SU-DHL-6 (cell line): ENCODE results near the gene TCF4.

ENCODE experiments used
- EZH2phosphoT487 ChIP-seq: fragments of 200-600 bp; sonication (generic), shearing (Covaris generic); conservative IDR thresholded peaks from 2 replicates; pipeline ENCODE4 v1.6.1; 2018; ENCODE audit warnings: mild to moderate bottlenecking, antibody characterized with exemption, low read length, moderate library complexity, mixed read lengths
- TF ChIP-seq, protein P1 (sequence below): fragments of 200-600 bp; sonication (generic); IDR thresholded peaks from one replicate; pipeline ENCODE4 v1.5.1; 2017; ENCODE audit warnings: antibody characterized with exemption, mild to moderate bottlenecking, low read length, moderate library complexity; ENCODE audit not compliant: insufficient read depth, poor library complexity, severe bottlenecking

DNA sequence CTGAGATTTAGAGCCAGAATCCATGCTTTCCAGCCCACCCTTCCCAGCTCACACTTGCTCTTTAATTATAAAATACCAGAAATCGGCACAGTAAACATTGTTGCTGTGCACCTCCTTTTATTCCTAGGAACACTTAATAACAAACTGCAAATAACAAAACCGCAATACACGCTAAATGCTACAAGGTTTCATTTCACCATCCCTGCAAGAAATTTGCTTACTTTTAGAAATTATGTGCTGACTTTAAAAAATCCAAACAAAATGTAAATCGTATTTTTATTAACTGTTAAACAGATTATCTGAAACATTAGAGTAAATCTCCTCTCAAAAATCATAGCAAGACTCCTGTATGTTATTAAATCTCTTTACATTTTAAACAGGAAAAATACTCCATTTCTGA is 79.3 kb downstream of the TCF4 start:
- TF ChIP-seq, protein P1, sequence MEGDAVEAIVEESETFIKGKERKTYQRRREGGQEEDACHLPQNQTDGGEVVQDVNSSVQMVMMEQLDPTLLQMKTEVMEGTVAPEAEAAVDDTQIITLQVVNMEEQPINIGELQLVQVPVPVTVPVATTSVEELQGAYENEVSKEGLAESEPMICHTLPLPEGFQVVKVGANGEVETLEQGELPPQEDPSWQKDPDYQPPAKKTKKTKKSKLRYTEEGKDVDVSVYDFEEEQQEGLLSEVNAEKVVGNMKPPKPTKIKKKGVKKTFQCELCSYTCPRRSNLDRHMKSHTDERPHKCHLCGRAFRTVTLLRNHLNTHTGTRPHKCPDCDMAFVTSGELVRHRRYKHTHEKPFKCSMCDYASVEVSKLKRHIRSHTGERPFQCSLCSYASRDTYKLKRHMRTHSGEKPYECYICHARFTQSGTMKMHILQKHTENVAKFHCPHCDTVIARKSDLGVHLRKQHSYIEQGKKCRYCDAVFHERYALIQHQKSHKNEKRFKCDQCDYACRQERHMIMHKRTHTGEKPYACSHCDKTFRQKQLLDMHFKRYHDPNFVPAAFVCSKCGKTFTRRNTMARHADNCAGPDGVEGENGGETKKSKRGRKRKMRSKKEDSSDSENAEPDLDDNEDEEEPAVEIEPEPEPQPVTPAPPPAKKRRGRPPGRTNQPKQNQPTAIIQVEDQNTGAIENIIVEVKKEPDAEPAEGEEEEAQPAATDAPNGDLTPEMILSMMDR, result no peak
- no peak for TF ChIP-seq EZH2phosphoT487
